Endothelial cell of umbilical vein (primary cell): ENCODE results near the gene RIMS3. TPM values are rescaled to one million over a fixed set of nuclear protein-coding genes. Genes with fewer than 3 reads are reported as not detected.

ENCODE experiments used
- BruUV-seq: library from RNA; stranded (reverse); fragments of 400-500 nt; replicated peaks from 2 replicates; lab custom pipeline; 2021; lab: Mats Ljungman, UMichigan
- CTCF ChIA-PET: fragments of 300-600, 350-600 bp; sonication (Branson Sonifier 250); formaldehyde crosslinking; loops from one replicate; lab custom pipeline; 2021; ENCODE audit warnings: antibody characterized with exemption, inconsistent platforms; lab: Charles Lee
- POLR2A ChIA-PET: fragments of 300-600, 350-600 bp; sonication (Branson Sonifier 250); formaldehyde crosslinking; loops from one replicate; lab custom pipeline; 2021; ENCODE audit warnings: antibody characterized with exemption, inconsistent platforms; lab: Charles Lee
- DNase-seq: peaks from one replicate; pipeline ENCODE4 v3.0.0-alpha.2; 2011; ENCODE audit warnings: low read depth, low spot score
- FAIRE-seq: peaks from 2 replicates; lab custom pipeline; 2011; peaks lifted over from hg19 to GRCh38; lab: Jason Lieb, UNC
- H2AFZ ChIP-seq: 2 replicates; pipeline ENCODE4 v1.6.0; 2012; ENCODE audit warnings: low read depth, low read length, control low read depth, inconsistent platforms
- H3K27ac ChIP-seq: 2 replicates; pipeline ENCODE4 v1.5.1; 2011; ENCODE audit warnings: low read depth, mild to moderate bottlenecking, control low read depth, low read length, moderate library complexity; ENCODE audit not compliant: insufficient read depth
- H3K27me3 ChIP-seq, 2 experiments: 2 replicates each; pipeline versions ENCODE4 v1.6.0 to v1.6.1; 2011; ENCODE audit warnings: low read length in 2 of 2, mixed read lengths in 1 of 2; ENCODE audit not compliant: control insufficient read depth in 2 of 2, insufficient read depth in 2 of 2
- H3K36me3 ChIP-seq, 2 experiments: 2 replicates in 1 of 2; 3 replicates in 1 of 2; pipeline ENCODE4 v1.5.1; 2011; ENCODE audit warnings: low read length in 2 of 2, mild to moderate bottlenecking in 1 of 2, moderate library complexity in 1 of 2; ENCODE audit not compliant: control insufficient read depth in 2 of 2, insufficient read depth in 2 of 2; ENCODE audit errors: extremely low read depth in 1 of 2
- H3K4me1 ChIP-seq: 3 replicates; pipeline ENCODE4 v1.5.1; 2011; ENCODE audit warnings: mild to moderate bottlenecking, low read length; ENCODE audit not compliant: control insufficient read depth, insufficient read depth; ENCODE audit errors: extremely low read depth
- H3K4me2 ChIP-seq: 2 replicates; pipeline ENCODE4 v1.6.1; 2011; ENCODE audit warnings: low read length, control low read depth, mixed read lengths; ENCODE audit not compliant: insufficient read depth
- H3K4me3 ChIP-seq, 3 experiments: fragments of 200-600 bp in 1 of 3; sonication (generic), shearing (Covaris generic) in 1 of 3; replicated peaks in 1 of 3; 2 replicates each; pipeline ENCODE4 v1.5.1; 2011 to 2016; ENCODE audit warnings: control low read depth in 3 of 3, low read length in 3 of 3, mild to moderate bottlenecking in 2 of 3, inconsistent platforms in 1 of 3, low read depth in 1 of 3, moderate library complexity in 1 of 3; ENCODE audit not compliant: insufficient read depth in 1 of 3
- H3K79me2 ChIP-seq: 2 replicates; pipeline ENCODE4 v1.6.0; 2012; ENCODE audit warnings: low read length, inconsistent platforms; ENCODE audit not compliant: control insufficient read depth, insufficient read depth
- H3K9ac ChIP-seq: replicated peaks from 2 replicates; pipeline ENCODE3; 2011; ENCODE audit warnings: low read length, control low read depth; ENCODE audit not compliant: insufficient read depth; ENCODE audit errors: extremely low read depth
- H3K9me1 ChIP-seq: replicated peaks from 3 replicates; pipeline ENCODE4 v1.6.0; 2011; ENCODE audit warnings: mild to moderate bottlenecking, low read length; ENCODE audit not compliant: control insufficient read depth, insufficient read depth; ENCODE audit errors: extremely low read depth
- H3K9me3 ChIP-seq: replicated peaks from 2 replicates; pipeline ENCODE4 v1.5.1; 2012; ENCODE audit warnings: low read length, inconsistent platforms; ENCODE audit not compliant: control insufficient read depth, insufficient read depth
- H4K20me1 ChIP-seq: replicated peaks from 2 replicates; pipeline ENCODE3; 2011; ENCODE audit warnings: mild to moderate bottlenecking, low read length; ENCODE audit not compliant: control insufficient read depth, insufficient read depth; ENCODE audit errors: extremely low read depth
- CTCF ChIP-seq, 2 donors: IDR thresholded peaks; 1 replicate in 1 of 2; 2 replicates in 1 of 2; pipeline ENCODE4 v1.5.1; 2011; ENCODE audit warnings: low read length in 2 of 2, mild to moderate bottlenecking in 2 of 2, moderate library complexity in 2 of 2, control low read depth in 1 of 2, inconsistent platforms in 1 of 2, low read depth in 1 of 2; ENCODE audit not compliant: insufficient read depth in 1 of 2; ENCODE audit errors: extremely low read depth in 1 of 2
- EZH2 ChIP-seq: IDR thresholded peaks from 2 replicates; pipeline ENCODE4 v1.6.1; 2012; ENCODE audit warnings: borderline replicate concordance, low read depth, mild to moderate bottlenecking, moderate library complexity, low read length, inconsistent platforms; ENCODE audit not compliant: severe bottlenecking
- FOS ChIP-seq: IDR thresholded peaks from 2 replicates; pipeline ENCODE4 v1.6.1; 2011; ENCODE audit warnings: mild to moderate bottlenecking, low read length, moderate library complexity, borderline replicate concordance; ENCODE audit not compliant: insufficient read depth
- GATA2 ChIP-seq: IDR thresholded peaks from 2 replicates; pipeline ENCODE4 v1.7.0; 2011; ENCODE audit warnings: low read depth, mild to moderate bottlenecking, moderate library complexity, mixed read lengths, low read length; ENCODE audit not compliant: insufficient read length, insufficient read depth
- JUN ChIP-seq: IDR thresholded peaks from 2 replicates; pipeline ENCODE4 v1.6.1; 2011; ENCODE audit warnings: borderline replicate concordance, low read depth; ENCODE audit not compliant: insufficient read length, insufficient read depth
- MAX ChIP-seq: IDR thresholded peaks from 2 replicates; pipeline ENCODE4 v1.6.1; 2011; ENCODE audit not compliant: insufficient read depth, insufficient read length
- MYC ChIP-seq: IDR thresholded peaks from one replicate; pipeline ENCODE4 v1.6.1; 2011; ENCODE audit warnings: mild to moderate bottlenecking, low read depth, low read length
- POLR2A ChIP-seq: IDR thresholded peaks from 2 replicates; pipeline ENCODE4 v1.6.1; 2012; ENCODE audit warnings: low read depth, mild to moderate bottlenecking, control low read depth, low read length
- POLR2AphosphoS5 ChIP-seq: IDR thresholded peaks from 2 replicates; pipeline ENCODE4 v1.6.1; 2012; ENCODE audit warnings: low read depth, mild to moderate bottlenecking, control low read depth, low read length, moderate library complexity; ENCODE audit not compliant: insufficient read depth
- dilution Hi-C: fragments of 300-500 bp; cut with MboI; formaldehyde crosslinking; loops from one replicate; pipeline ENCODE4 v1.15.0; 2019; ENCODE audit warnings: low sequenced_read_pairs; ENCODE audit not compliant: extremely low pct_ligation_motif_present
- intact Hi-C: fragments of 100-400 bp; cut with micrococcal nuclease; formaldehyde crosslinking; loops from one replicate; pipeline ENCODE4 v1.10.0; 2022
- polyA plus RNA-seq, 4 experiments: library from polyadenylated mRNA; depleted of rRNA in 3 of 4; stranded (reverse) in 3 of 4; unstranded in 1 of 4; fragments of >200 nt; gene quantifications; 2 replicates each; pipeline versions ENCODE4 v1.2.1 to v1.2.3, GENCODE V29; 2011 to 2012; ENCODE audit warnings: missing spikeins in 1 of 4
- total RNA-seq: library from RNA; stranded (reverse); gene quantifications from 2 replicates; pipeline ENCODE4 v1.2.3, GENCODE V29; 2021

Gene RIMS3
- total and polyA plus RNA-seq, 2 donors (not counting 3 experiments of a cell fraction or from before 2014, with no cell fraction given): 0.14 to 0.15 TPM

GRCh38 chr1:40652979-40653378, 12.5 kb downstream of the RIMS3 start:
- DNase-seq (no peak), FAIRE-seq (no peak)
- H3K4me3 ChIP-seq: no peak overlapping the region
- H3K9me1 ChIP-seq: no peaks in the 10 kb centered on the region
- H3K79me2 ChIP-seq: no peaks in the 10 kb centered on the region
- dilution Hi-C loops: no loop called here
- no peak overlapping the region for H2AFZ ChIP-seq
- TF ChIP-seq GATA2: no peak
- TF ChIP-seq MAX: no peak
- TF ChIP-seq EZH2: no peak
- no peak for TF ChIP-seq POLR2AphosphoS5
- TF ChIP-seq POLR2A: no peak
- TF ChIP-seq CTCF (IDR thresholded peaks at IDR 0.05; ENCODE audit: extremely low read depth in 1 of 2, insufficient read depth in 1 of 2, low read depth in 1 of 2, low read length in 2 of 2): no peak
- no peak for TF ChIP-seq MYC
- no peak for TF ChIP-seq FOS
- no peak for TF ChIP-seq JUN
- no peaks in the 10 kb centered on the region for H3K9me3 ChIP-seq
- no peaks in the 10 kb centered on the region for H3K36me3 ChIP-seq
- ChIA-PET CTCF (interaction anchor here (0.9 kb wide), 1 partner anchor 15 kb away, joined by 3 read pairs; no protein-coding TSS in a partner anchor), POLR2A (no interaction called here)
- BruUV-seq: no TSS peak
- intact Hi-C loops: no loop called here
- no peak overlapping the region for H3K4me2 ChIP-seq
- no peaks in the 10 kb centered on the region for H4K20me1 ChIP-seq
- no peak overlapping the region for H3K9ac ChIP-seq
- no peak overlapping the region for H3K27ac ChIP-seq
- no peaks in the 10 kb centered on the region for H3K4me1 ChIP-seq
- peaks cover 3 to 14% of the 10 kb centered on the region in 2 experiments for H3K27me3 ChIP-seq
